ENCODE results near the gene HINT2. TPM values are rescaled to one million over a fixed set of nuclear protein-coding genes. Genes with fewer than 3 reads are reported as not detected.

The HINT2 gene
- total RNA-seq, 1 donor from 2014 or later: 71.1 TPM

- intact Hi-C loops (cut with micrococcal nuclease): no loop called here
- TF ChIP-seq CTCF (IDR thresholded peaks at IDR 0.05; ENCODE audit: borderline replicate concordance): no peak
- Histone ChIP-seq H3K36me3 (peaks cover 40% of the 10 kb centered on the region), H3K4me1 (peaks cover 24% of the 10 kb centered on the region), H3K27ac (replicated peaks) (no peak overlapping the region), H3K27me3 (ENCODE audit: low read depth) (no peaks in the 10 kb centered on the region), H3K9me3 (replicated peaks) (no peaks in the 10 kb centered on the region), H3K4me3 (no peak overlapping the region)
- no peak for DNase-seq
Measured at GRCh38 chr9:35798658-35799374, 16.0 kb downstream of the HINT2 start.

GRCh38 chr9:35797311-35798109 lies 17.3 kb downstream of the HINT2 start:
- no peak for DNase-seq
- no peak for TF ChIP-seq CTCF (IDR thresholded peaks at IDR 0.05; ENCODE audit: borderline replicate concordance)
- Histone ChIP-seq H3K27me3 (ENCODE audit: low read depth) (no peaks in the 10 kb centered on the region), H3K4me3 (no peak overlapping the region), H3K36me3 (peaks cover 30% of the 10 kb centered on the region), H3K4me1 (peaks cover 37% of the 10 kb centered on the region), H3K9me3 (replicated peaks) (no peaks in the 10 kb centered on the region), H3K27ac (replicated peaks) (no peak overlapping the region)
- intact Hi-C loops (cut with micrococcal nuclease): no loop called here

- H3K4me1 ChIP-seq: peaks cover 48% of the 10 kb centered on the region
- H3K9me3 ChIP-seq (replicated peaks): no peaks in the 10 kb centered on the region
- no peak for DNase-seq
- no peaks in the 10 kb centered on the region for H3K27me3 ChIP-seq (ENCODE audit: low read depth)
- no peak for TF ChIP-seq CTCF (IDR thresholded peaks at IDR 0.05; ENCODE audit: borderline replicate concordance)
- no peak overlapping the region for H3K27ac ChIP-seq (replicated peaks)
- no peak overlapping the region for H3K4me3 ChIP-seq
- intact Hi-C loops (cut with micrococcal nuclease): no loop called here
- H3K36me3 ChIP-seq: peaks cover 12% of the 10 kb centered on the region
Measured at GRCh38 chr9:35795695-35796094, 19.1 kb downstream of the HINT2 start.

DNA sequence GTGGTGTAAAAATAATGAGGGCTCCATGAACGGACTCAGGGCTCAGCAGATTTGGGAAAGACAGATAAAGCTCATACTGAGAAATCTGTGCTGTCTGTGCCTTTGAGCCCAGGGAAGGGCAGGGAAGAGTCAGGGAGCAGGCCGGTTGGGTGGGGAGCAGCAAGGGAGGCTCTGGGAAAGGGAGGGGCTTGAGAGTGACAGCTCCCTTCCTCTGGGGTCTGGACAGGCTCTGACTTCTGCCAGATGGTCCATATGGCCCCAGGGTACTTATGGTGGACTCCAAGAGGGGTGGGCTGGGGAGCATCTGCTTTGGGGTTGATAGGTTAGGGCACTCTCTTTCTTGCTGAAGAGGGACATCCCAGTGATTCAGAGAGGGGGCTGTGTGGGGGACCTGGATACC lies 21.4 kb downstream of the HINT2 start:
- intact Hi-C loops (cut with micrococcal nuclease): no loop called here
- no peak for TF ChIP-seq CTCF (IDR thresholded peaks at IDR 0.05; ENCODE audit: borderline replicate concordance)
- peak overlapping the region; percentile 25 for H3K27ac ChIP-seq (replicated peaks)
- no peak for DNase-seq
- peak overlapping the region; percentile 78 for H3K4me3 ChIP-seq
- H3K4me1 ChIP-seq: peaks cover 56% of the 10 kb centered on the region
- no peaks in the 10 kb centered on the region for H3K36me3 ChIP-seq
- H3K27me3 ChIP-seq (ENCODE audit: low read depth): no peaks in the 10 kb centered on the region
- H3K9me3 ChIP-seq (replicated peaks): no peaks in the 10 kb centered on the region

GRCh38 chr9:35792826-35793225 lies 22.0 kb downstream of the HINT2 start:
- Histone ChIP-seq H3K4me3 (peak overlapping the region; percentile 78), H3K27ac (replicated peaks) (peak overlapping the region; percentile 25)

More at GRCh38 chr9:35792826-35793225, 22.0 kb downstream of the HINT2 start:
- Histone ChIP-seq H3K9me3 (replicated peaks) (no peaks in the 10 kb centered on the region), H3K36me3 (no peaks in the 10 kb centered on the region), H3K27me3 (ENCODE audit: low read depth) (no peaks in the 10 kb centered on the region), H3K4me1 (peaks cover 56% of the 10 kb centered on the region)
- no peak for TF ChIP-seq CTCF (IDR thresholded peaks at IDR 0.05; ENCODE audit: borderline replicate concordance)
- no peak for DNase-seq
- intact Hi-C loops (cut with micrococcal nuclease): no loop called here
